OCI-LY7 (cell line): ENCODE data around the gene TMEM114.

Source experiments
- EZH2phosphoT487 ChIP-seq: fragments of 200-600 bp; sonication (generic); IDR thresholded peaks from 2 replicates; pipeline ENCODE4 v1.6.1; 2018; ENCODE audit warnings: low read depth, borderline replicate concordance, mild to moderate bottlenecking, mixed run types, antibody characterized with exemption, low read length, moderate library complexity, mixed read lengths
- TF ChIP-seq, protein P1 (sequence below): fragments of 200-600 bp; sonication (generic); conservative IDR thresholded peaks from 2 replicates; pipeline ENCODE4 v1.5.1; 2014; ENCODE audit warnings: mild to moderate bottlenecking, antibody characterized with exemption, low read length, moderate library complexity, mixed read lengths

DNA sequence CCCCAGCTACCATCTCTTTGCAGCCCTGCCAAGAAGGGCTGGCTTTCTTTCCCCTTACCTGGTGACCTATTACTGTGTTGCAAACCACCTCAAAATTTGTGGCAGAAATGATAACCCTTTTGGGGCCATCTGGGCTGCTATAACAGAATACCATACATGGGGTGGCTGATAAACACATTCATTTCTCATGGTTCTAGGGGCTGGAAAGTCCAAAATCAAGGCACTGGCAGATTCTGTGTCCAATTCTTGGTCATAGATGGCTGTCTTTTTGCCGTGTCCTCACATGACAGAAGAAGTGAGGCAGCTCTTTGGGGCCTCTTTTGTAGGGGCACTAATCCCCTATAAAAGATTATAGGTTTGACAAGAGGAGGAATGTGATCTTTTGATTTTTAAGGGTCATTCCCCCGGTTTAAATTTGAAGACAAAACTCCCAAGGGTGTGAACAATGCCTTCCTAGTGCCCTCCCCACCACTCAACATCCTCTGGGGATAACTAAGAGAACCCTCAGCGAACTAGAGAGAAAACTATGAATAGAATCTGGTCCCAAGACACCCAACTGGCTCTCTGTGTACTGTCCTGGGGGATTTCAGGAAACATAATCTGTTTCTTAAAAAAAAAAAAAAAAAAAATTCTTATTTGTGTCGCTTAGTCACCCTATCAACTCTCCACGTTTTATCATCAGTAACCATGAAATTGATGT lies 29.5 kb upstream of the TMEM114 start:
- TF ChIP-seq, protein P1, sequence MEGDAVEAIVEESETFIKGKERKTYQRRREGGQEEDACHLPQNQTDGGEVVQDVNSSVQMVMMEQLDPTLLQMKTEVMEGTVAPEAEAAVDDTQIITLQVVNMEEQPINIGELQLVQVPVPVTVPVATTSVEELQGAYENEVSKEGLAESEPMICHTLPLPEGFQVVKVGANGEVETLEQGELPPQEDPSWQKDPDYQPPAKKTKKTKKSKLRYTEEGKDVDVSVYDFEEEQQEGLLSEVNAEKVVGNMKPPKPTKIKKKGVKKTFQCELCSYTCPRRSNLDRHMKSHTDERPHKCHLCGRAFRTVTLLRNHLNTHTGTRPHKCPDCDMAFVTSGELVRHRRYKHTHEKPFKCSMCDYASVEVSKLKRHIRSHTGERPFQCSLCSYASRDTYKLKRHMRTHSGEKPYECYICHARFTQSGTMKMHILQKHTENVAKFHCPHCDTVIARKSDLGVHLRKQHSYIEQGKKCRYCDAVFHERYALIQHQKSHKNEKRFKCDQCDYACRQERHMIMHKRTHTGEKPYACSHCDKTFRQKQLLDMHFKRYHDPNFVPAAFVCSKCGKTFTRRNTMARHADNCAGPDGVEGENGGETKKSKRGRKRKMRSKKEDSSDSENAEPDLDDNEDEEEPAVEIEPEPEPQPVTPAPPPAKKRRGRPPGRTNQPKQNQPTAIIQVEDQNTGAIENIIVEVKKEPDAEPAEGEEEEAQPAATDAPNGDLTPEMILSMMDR = no peak
- TF ChIP-seq EZH2phosphoT487 = no peak
